ENCODE measurements around the gene INPP4B.

The INPP4B gene

GRCh38 chr4:142309772-142310171, 536.3 kb downstream of the INPP4B start:
- no peak for DNase-seq (ENCODE audit: low read depth in 2 of 2)

DNA sequence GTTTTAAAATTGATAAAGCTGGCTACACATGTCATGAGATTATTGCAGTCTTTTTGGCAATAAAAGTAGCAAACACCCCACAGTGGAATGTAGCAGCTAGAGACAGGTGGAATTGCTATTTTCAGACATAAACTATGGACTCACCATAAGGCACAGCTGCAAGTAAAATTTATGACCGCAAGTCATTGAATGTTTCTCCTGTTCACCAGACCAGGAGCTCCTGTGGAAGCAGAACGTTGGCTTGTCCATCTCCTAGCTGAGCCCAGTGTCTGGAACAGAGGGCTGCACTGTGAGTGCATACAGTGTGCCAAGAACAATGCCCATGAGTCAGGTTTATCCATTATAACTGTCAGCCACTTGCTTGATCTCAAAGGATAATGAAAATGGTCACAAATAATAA, 538.2 kb downstream of the INPP4B start:
- no peak for DNase-seq (ENCODE audit: low read depth in 2 of 2)

DNA sequence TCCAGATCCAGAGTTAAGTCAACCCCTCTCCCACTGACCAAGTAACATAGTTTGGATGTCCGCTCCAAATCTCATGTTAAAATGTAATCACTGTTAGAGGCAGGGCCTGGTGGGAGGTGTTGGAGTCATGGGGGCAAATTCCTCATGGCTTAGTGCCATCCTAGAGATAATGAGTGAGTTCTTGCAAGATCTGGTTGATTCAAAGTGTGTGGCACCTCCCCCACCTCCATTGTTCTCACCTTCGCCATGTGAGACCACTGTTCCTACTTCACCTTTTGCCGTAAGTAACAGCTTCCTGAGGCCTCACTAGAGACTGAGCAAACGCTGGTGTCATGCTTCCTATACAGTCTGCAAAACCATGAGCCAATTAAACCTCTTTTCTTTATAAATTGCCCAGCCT, 548.8 kb downstream of the INPP4B start:
- no peak for DNase-seq (ENCODE audit: low read depth in 2 of 2)

DNA sequence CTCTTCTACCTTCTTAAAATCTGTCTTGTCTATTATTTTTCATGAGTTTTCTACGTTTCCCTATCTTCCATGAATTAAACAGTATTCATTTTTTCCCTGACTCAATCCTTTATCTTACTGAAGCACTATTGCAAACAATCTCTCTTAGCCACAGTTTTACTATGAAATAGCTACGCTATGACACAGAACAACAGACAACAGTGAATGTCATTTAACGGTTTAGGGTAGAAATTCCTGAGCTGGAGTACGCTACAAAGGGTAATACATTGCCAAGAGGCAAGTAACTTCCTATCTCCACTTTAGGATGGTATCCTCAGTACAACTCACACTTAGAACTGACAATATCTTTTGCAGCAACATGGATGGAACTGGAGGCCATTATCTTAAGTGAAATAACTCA, 552.6 kb downstream of the INPP4B start:
- no peak for DNase-seq (ENCODE audit: low read depth in 2 of 2)

DNA sequence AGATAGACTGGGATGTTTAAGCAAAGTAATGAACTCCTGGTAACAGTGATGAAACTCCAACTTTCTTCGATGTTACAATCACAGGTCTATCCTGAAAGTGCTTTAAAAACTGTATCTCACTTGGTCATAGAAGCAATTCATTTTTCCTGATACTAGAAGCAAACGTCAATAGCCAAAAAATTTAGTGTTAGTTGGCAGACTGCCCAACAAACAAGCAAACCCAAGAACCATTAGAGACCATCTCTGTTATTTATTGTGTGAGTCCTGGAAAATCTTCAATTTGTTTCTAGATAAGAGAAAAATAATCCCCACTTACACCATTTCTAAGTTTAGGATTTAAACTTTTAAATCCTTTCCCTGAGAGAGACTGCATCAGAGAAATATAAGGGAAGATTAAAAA, 553.9 kb downstream of the INPP4B start:
- no peak for DNase-seq (ENCODE audit: low read depth in 2 of 2)

GRCh38 chr4:142291299-142292050, 554.6 kb downstream of the INPP4B start:
- no peak for DNase-seq (ENCODE audit: low read depth in 2 of 2)

- DNase-seq (ENCODE audit: low read depth in 2 of 2): no peak
Observed at GRCh38 chr4:142287371-142287770, 558.7 kb downstream of the INPP4B start.

- DNase-seq (ENCODE audit: low read depth in 2 of 2): no peak
Observed at GRCh38 chr4:142285222-142285583, 560.9 kb downstream of the INPP4B start.

DNA sequence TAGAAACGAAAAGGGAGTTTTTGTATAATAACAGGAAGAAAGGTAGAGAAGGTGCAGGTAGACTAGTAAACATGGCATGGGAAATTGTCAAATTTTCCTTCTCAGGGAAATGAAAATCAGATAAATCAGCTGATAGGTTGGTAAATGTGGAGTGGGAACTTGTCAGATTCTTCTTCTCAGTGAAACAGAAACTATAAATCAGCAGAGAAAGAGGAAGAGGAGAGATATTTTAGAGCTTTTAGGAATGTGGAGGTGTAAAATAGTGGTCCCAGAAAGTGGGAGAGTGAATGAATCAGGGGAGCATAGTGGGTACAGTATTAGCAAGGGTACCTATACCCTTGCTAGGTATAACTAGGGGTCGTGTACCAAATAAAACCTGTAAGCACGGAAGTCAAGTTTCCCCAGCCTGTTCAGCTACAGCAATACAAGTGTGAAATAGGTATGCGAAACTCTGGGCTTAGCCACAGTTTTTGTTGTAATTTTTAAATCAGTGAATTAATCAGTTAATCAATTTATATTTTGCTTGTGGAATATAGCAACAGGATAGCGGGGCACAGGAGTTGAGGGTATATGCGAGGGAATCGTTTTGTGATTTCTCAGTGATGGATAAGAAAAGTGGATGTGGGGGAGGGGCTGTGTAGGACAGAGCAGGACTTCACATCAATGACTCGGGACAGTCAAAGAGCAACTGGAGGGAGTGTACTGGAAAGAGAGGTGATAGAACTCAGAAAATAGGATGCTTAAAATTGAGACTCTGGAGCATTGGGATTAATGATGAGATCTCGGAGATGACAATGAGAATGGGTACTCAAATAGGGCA, 561.5 kb downstream of the INPP4B start:
- no peak for DNase-seq (ENCODE audit: low read depth in 2 of 2)

DNA sequence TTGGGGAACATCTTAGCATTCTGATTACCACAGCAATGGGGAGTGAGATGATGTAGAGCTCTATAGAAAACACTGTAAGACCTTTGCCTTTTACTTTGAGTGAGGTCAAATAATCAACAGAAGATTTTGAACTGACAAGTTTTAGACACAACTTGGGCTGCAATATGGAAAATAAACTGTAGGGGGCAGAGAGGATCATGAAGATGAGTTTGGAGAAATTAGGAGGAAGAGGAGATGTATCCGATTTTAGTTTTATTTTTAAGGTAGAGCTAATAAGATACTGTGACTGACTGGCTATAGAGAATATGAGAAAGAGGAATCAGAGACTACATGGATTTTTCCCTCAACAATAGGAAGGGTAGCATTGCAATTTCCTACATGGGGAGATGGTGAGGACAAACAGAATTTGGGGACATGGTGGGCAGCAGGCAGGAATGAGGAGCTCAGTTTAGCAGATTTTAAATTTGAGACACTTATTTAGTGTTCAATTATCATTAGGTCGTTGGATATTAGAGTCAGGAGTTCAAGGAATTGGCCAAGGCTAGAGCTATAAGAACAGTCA, 563.1 kb downstream of the INPP4B start:
- DNase-seq (ENCODE audit: low read depth in 2 of 2): no peak

- no peak for DNase-seq (ENCODE audit: low read depth in 2 of 2)
Observed at GRCh38 chr4:142281999-142282398, 564.1 kb downstream of the INPP4B start.

- no peak for DNase-seq (ENCODE audit: low read depth in 2 of 2)
Observed at GRCh38 chr4:142278663-142279062, 567.4 kb downstream of the INPP4B start.

- no peak for DNase-seq (ENCODE audit: low read depth in 2 of 2)
Observed at GRCh38 chr4:142278171-142278570, 567.9 kb downstream of the INPP4B start.

DNA sequence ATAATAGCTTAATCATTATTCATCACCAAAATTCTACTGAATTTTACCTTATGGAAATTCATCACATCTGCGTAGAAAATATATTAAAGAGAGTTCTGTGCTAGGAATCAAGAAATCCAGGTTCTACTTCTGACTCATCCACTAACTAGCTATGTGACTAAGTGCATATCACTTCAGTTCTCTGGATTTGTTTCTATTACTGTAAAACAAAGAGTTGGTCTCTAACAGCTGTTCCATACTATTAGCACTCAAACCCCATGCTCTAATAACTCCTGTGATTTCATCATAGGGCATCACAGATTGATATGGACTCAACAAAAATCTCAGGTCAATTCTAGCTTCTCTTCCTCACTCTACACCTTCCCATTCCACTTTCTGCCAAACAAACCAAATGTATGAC, 572.0 kb downstream of the INPP4B start:
- DNase-seq (ENCODE audit: low read depth in 2 of 2): no peak

DNA sequence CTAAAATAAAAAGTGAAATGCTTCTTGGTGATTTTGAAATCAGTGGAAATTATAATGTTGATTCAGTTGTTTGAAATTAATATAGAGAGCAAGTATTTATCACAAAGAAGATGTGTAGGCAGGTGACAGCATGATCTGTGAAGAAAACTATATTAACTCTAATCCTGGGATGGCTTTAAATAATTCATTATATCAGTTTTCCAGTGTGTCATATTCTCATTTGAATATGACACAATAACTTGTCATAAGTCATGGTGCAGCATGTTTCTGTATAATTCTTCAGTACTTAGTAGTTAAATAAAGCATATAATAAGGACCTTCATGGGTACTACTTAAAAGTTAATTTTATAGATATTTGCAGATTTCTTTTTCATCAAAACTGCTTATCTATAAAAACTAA, 573.6 kb downstream of the INPP4B start:
- no peak for DNase-seq (ENCODE audit: low read depth in 2 of 2)

GRCh38 chr4:142271832-142272231, 574.3 kb downstream of the INPP4B start:
- no peak for DNase-seq (ENCODE audit: low read depth in 2 of 2)

DNA sequence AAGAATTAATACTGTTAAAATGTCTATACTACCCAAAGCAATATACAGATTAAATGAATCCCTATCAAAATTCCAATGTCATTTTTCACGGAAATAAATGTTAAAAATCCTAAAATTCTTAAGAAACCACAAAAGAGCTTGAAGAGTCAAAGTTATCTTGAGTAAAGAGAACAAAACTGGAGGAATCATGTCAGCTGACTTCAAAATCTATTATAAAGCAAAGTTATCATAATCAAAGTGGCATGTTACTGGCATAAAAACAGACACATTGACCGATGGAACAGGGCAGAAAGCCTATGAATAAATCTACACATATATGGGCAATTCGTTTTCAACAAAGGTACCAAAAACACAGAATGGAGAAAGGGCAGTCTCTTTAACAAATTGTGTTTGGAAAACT, 579.0 kb downstream of the INPP4B start:
- no peak for DNase-seq (ENCODE audit: low read depth in 2 of 2)

GRCh38 chr4:142265946-142266345, 580.2 kb downstream of the INPP4B start:
- DNase-seq (ENCODE audit: low read depth in 2 of 2): no peak

DNA sequence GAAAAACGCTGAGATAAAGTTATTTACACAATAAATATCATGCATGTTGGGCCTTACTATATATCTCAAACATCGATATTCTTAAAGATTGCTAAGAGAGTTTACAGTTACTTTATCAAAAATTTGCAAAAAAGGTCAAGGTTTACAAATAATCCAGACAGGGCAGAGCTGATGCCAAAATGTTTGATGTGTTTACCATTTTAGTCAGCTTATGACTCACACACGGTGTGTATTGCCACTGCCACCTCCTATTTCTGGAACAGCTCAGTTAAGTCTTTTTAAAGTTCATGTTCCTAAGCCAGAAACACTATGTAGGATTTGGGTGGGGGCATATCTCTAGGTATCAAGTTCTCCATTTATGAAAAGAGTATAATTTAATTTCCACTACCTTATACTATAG, 580.6 kb downstream of the INPP4B start:
- no peak for DNase-seq (ENCODE audit: low read depth in 2 of 2)

DNA sequence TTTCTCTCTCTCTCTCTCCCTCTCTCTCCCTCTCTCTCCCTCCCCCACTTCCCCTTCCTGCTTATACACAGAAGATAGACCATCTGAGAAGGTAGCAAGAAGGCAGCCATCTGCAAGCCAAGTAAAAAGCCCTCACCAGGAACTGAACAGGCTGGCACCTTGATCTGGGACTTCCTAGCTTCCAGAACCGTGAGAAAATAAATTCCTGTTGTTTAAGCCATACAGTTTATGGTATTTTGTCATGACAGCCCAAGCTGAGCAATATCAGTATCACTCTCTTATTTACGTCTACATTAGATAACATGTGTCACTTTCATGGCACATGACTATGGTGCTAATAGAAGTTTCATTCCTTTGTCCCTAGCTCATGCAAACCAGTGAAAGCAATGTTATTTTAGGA, 581.1 kb downstream of the INPP4B start:
- no peak for DNase-seq (ENCODE audit: low read depth in 2 of 2)

DNA sequence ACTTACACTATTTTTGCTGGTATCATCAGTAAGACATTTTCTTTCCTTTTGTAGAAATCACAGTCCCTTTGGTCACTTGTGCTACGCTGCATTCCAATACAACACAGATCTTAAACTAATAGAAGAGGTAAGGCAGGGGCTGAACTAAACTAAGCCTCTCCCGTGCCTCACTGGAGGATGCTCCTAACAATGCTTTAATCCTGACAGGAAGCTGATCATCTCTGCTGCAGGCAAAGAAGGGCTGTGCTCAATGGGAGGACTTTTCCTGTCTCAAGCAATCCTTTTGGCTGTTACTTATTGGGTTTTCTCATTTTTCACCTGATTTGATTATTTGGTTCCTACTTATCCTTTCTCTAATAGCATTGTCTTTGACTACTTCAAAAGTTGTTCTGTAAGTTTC, 583.1 kb downstream of the INPP4B start:
- no peak for DNase-seq (ENCODE audit: low read depth in 2 of 2)

DNA sequence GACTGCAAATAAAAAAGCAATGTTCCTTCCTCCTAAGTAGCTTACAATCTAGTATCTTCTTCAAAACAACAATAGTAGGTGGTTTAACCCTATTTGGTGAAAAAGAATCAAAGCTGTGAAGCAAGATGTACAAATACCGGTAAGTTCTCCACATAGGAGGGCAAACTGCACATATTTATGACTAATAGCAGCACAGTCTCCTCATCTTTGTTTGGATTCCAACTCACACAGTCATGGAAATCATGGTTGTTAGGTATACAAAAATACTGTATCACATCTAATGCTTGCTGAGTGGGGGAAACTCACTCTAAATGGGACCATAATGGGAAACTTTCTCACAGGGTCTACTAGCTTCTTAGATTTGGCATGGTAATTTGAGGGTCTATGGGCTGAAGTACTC, 597.2 kb downstream of the INPP4B start:
- DNase-seq (ENCODE audit: low read depth in 2 of 2): no peak

- DNase-seq (ENCODE audit: low read depth in 2 of 2): no peak
Observed at GRCh38 chr4:142243255-142243654, 602.8 kb downstream of the INPP4B start.
